Measurements from ENCODE around the gene FADS6. TPM values are rescaled to one million over a fixed set of nuclear protein-coding genes. Genes with fewer than 3 reads are reported as not detected.

The FADS6 gene
- total and polyA plus RNA-seq, 2 of the 13 experiments (the other 11 are each of a cell fraction or from before 2014, with no cell fraction given), result 0.11 TPM

DNA sequence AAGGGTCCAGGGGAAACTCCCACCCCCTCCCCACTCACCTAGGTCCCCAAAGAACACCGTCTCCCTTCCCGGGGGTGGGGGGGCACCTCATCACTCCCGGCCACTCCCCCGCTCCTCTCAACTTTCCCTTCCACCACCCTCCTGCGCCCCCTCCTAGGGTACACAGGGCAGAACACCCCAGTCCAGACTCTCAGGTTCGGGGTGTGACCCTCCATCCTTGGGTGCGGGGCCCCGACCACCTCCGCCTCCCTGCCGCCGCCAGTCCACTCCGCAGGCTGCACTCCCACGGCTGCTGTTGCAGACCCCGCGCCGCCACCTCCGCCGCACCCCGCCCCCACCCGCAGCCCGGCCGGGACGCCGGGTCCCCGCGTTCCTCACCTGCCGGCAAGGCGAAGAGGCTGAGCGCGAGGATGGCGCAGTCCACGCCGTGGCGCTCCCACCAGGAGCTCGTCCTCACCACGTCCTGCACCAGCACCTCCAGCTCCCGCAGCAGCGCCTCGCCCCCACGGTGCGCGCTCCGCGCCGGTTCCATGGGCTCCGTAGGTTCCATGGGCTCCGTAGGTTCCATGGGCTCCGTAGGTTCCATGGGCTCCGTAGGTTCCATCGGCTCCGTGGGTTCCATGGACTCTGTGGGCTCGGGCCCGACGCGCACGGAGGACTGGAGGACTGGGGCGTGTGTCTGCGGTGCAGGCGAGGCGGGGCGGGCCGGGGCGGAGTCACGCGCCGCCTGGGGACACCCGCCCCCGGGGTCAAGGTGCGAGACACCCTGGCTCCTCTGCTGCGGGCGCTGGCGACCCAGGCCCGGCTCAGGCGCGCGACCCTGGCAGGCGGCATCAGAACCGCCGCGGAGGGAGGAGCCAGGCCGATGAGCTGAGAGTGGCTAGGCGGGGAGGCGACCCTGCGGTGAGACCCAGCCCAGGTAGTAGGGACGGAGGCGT is at the start of gene FADS6 (continued):
- TF ChIP-seq ATF5 (CRISPR knock-in tag; IDR thresholded peaks at IDR 0.05; ENCODE audit: low read depth) (no peak), ZNF724P (CRISPR knock-in tag; IDR thresholded peaks at IDR 0.05; ENCODE audit: borderline replicate concordance) (no peak), ZNF841 (CRISPR knock-in tag; IDR thresholded peaks at IDR 0.05; ENCODE audit: borderline replicate concordance) (no peak), NFE2L2 (IDR thresholded peaks at IDR 0.05; ENCODE audit: low read length) (no peak), ZNF546 (CRISPR knock-in tag; conservative IDR thresholded peaks at IDR 0.05) (no peak), ISL2 (CRISPR knock-in tag; IDR thresholded peaks at IDR 0.05) (no peak), KMT2A (CRISPR knock-in tag; IDR thresholded peaks at IDR 0.05) (no peak), HOXD1 (CRISPR knock-in tag; IDR thresholded peaks at IDR 0.05) (no peak), ZEB1 (IDR thresholded peaks at IDR 0.05; ENCODE audit: insufficient replicate concordance, low read depth) (no peak), SYNCRIP (IDR thresholded peaks at IDR 0.05; ENCODE audit: insufficient read depth, low read depth, low read length) (no peak), HNF4A (CRISPR knock-in tag; IDR thresholded peaks at IDR 0.05) (peak; percentile 57), TOPORS (CRISPR knock-in tag; IDR thresholded peaks at IDR 0.05) (no peak), GATAD2A (CRISPR knock-in tag; IDR thresholded peaks at IDR 0.05) (no peak), DMAP1 (CRISPR knock-in tag; IDR thresholded peaks at IDR 0.05) (no peak), IKZF4 (CRISPR knock-in tag; IDR thresholded peaks at IDR 0.05; ENCODE audit: borderline replicate concordance, low read depth, not compliant biosample characterization) (peak; percentile 60)
- TF ChIP-seq, protein P1, sequence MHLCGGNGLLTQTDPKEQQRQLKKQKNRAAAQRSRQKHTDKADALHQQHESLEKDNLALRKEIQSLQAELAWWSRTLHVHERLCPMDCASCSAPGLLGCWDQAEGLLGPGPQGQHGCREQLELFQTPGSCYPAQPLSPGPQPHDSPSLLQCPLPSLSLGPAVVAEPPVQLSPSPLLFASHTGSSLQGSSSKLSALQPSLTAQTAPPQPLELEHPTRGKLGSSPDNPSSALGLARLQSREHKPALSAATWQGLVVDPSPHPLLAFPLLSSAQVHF (CRISPR knock-in tag; IDR thresholded peaks at IDR 0.05), result no peak
- TF ChIP-seq, protein P2, sequence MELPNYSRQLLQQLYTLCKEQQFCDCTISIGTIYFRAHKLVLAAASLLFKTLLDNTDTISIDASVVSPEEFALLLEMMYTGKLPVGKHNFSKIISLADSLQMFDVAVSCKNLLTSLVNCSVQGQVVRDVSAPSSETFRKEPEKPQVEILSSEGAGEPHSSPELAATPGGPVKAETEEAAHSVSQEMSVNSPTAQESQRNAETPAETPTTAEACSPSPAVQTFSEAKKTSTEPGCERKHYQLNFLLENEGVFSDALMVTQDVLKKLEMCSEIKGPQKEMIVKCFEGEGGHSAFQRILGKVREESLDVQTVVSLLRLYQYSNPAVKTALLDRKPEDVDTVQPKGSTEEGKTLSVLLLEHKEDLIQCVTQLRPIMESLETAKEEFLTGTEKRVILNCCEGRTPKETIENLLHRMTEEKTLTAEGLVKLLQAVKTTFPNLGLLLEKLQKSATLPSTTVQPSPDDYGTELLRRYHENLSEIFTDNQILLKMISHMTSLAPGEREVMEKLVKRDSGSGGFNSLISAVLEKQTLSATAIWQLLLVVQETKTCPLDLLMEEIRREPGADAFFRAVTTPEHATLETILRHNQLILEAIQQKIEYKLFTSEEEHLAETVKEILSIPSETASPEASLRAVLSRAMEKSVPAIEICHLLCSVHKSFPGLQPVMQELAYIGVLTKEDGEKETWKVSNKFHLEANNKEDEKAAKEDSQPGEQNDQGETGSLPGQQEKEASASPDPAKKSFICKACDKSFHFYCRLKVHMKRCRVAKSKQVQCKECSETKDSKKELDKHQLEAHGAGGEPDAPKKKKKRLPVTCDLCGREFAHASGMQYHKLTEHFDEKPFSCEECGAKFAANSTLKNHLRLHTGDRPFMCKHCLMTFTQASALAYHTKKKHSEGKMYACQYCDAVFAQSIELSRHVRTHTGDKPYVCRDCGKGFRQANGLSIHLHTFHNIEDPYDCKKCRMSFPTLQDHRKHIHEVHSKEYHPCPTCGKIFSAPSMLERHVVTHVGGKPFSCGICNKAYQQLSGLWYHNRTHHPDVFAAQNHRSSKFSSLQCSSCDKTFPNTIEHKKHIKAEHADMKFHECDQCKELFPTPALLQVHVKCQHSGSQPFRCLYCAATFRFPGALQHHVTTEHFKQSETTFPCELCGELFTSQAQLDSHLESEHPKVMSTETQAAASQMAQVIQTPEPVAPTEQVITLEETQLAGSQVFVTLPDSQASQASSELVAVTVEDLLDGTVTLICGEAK (IDR thresholded peaks at IDR 0.05), result no peak
- TF ChIP-seq, protein P2 (CRISPR knock-in tag; IDR thresholded peaks at IDR 0.05), result 0 out of 2 replicates have a peak, but pooled peaks have one; percentile 26
